Parathyroid adenoma (tissue), 2 donors: Measurements from ENCODE around the gene ATP6AP2.

Source experiments
- H2AFZ ChIP-seq: fragments of 300-600 bp; sonication (generic); one replicate; pipeline ENCODE4 v1.7.0; 2017; ENCODE audit warnings: antibody characterized with exemption, mild to moderate bottlenecking
- H3K27ac ChIP-seq: fragments of 300-600 bp; sonication (generic); one replicate; pipeline ENCODE4 v1.7.0; 2017
- H3K27me3 ChIP-seq: fragments of 300-600 bp; sonication (generic); one replicate; pipeline ENCODE4 v1.7.0; 2017; ENCODE audit warnings: low read length; ENCODE audit not compliant: control insufficient read depth, insufficient read depth
- H3K36me3 ChIP-seq: fragments of 300-600 bp; sonication (generic); one replicate; pipeline ENCODE4 v1.7.0; 2017; ENCODE audit warnings: low read length; ENCODE audit not compliant: control insufficient read depth, insufficient read depth
- H3K4me1 ChIP-seq: fragments of 300-600 bp; sonication (generic); one replicate; pipeline ENCODE4 v1.7.0; 2017; ENCODE audit warnings: control low read depth
- H3K4me2 ChIP-seq: fragments of 300-600 bp; sonication (generic); one replicate; pipeline ENCODE4 v1.7.0; 2017; ENCODE audit warnings: low read length
- H3K4me3 ChIP-seq: fragments of 300-600 bp; sonication (generic); one replicate; pipeline ENCODE4 v1.7.0; 2017; ENCODE audit warnings: low read depth, low read length
- H3K79me2 ChIP-seq: fragments of 300-600 bp; sonication (generic); one replicate; pipeline ENCODE4 v1.7.0; 2017; ENCODE audit warnings: control low read depth
- H3K9ac ChIP-seq: fragments of 300-600 bp; sonication (generic); one replicate; pipeline ENCODE4 v1.7.0; 2017; ENCODE audit warnings: mild to moderate bottlenecking
- H3K9me3 ChIP-seq: fragments of 300-600 bp; sonication (generic); one replicate; pipeline ENCODE4 v1.7.0; 2017; ENCODE audit warnings: low read length; ENCODE audit not compliant: control insufficient read depth
- TF ChIP-seq, protein P1 (sequence below): fragments of 300-600 bp; sonication (generic); IDR thresholded peaks from one replicate; pipeline ENCODE4 v1.7.0; 2017; ENCODE audit warnings: antibody characterized with exemption, mild to moderate bottlenecking
- donor health status: primary hyperparathyroidism.

Gene ATP6AP2

DNA sequence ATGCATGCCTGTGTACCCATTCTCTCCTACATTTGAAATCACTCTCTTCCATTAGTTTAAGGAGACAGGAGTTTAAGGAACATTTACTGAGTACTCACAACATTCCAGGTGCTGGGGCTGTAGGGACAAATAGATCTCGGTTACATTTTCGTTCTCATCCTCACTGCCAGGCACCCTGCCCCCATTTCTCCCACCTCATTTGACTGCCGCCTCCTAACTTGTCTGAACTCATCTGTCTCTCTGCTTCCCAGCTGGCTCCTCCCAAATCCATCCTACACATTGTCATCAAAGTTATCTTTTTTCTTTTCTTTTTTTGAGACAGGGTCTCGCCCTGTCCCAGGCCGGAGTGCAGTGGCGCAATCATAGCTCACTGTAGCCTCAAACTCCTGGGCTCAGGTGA lies 22.7 kb downstream of the ATP6AP2 start:
- TF ChIP-seq, protein P1, sequence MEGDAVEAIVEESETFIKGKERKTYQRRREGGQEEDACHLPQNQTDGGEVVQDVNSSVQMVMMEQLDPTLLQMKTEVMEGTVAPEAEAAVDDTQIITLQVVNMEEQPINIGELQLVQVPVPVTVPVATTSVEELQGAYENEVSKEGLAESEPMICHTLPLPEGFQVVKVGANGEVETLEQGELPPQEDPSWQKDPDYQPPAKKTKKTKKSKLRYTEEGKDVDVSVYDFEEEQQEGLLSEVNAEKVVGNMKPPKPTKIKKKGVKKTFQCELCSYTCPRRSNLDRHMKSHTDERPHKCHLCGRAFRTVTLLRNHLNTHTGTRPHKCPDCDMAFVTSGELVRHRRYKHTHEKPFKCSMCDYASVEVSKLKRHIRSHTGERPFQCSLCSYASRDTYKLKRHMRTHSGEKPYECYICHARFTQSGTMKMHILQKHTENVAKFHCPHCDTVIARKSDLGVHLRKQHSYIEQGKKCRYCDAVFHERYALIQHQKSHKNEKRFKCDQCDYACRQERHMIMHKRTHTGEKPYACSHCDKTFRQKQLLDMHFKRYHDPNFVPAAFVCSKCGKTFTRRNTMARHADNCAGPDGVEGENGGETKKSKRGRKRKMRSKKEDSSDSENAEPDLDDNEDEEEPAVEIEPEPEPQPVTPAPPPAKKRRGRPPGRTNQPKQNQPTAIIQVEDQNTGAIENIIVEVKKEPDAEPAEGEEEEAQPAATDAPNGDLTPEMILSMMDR: no peak
- H3K9ac ChIP-seq: no peak overlapping the region

DNA sequence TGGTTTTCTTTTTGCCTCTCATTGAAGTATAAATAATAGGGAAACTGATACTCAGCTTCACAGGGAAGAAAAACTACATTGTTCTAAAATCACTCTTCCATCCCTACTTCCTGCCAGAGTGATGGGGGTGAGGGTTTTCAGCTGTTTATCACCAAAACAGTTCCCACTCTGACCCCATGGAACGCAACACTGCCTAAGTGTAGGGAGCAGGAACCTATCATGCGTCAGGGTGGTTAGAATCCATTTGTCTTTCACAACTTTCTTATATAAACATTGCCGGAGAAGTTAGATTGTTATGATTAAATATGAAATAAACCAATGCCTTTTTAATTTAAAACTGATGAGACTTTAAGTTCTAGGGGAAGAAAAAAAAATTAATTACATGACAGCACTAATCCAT lies 26.6 kb downstream of the ATP6AP2 start:
- Histone ChIP-seq H3K27me3 (no peaks in the 10 kb centered on the region), H3K9me3 (no peaks in the 10 kb centered on the region), H3K36me3 (no peaks in the 10 kb centered on the region), H3K4me1 (no peaks in the 10 kb centered on the region), H3K4me2 (no peak overlapping the region), H3K27ac (no peak overlapping the region), H3K4me3 (no peak overlapping the region), H2AFZ (no peak overlapping the region), H3K9ac (no peak overlapping the region), H3K79me2 (no peaks in the 10 kb centered on the region)
- TF ChIP-seq, protein P1: no peak

More for the DNA sequence above, 22.7 kb downstream of the ATP6AP2 start:
- Histone ChIP-seq H3K9me3 (no peaks in the 10 kb centered on the region), H3K4me3 (no peak overlapping the region), H3K4me1 (no peaks in the 10 kb centered on the region), H3K79me2 (no peaks in the 10 kb centered on the region), H3K27me3 (no peaks in the 10 kb centered on the region), H3K27ac (no peak overlapping the region), H3K4me2 (no peak overlapping the region), H3K36me3 (no peaks in the 10 kb centered on the region), H2AFZ (no peak overlapping the region)

DNA sequence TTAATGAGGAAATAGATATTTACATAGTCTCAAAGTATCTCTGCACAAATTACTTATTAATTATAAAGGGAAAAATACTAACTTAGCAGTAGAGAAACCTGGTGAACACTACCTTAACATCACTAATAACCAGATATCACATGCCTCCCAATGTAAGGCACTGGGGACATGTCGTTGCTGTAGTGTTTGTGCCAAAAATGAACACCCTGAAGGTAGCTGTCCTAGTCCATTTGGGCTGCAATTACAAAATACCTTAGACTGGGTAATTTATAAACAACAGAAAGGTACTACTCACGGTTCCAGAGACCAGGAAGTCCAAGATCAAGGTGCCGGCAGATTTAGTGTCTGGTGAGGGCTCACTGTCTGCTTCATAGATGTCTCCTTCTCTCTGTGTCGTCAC lies 31.7 kb downstream of the ATP6AP2 start:
- no peak overlapping the region for H3K27ac ChIP-seq
- H3K9me3 ChIP-seq: no peaks in the 10 kb centered on the region
- no peak overlapping the region for H2AFZ ChIP-seq
- no peaks in the 10 kb centered on the region for H3K4me1 ChIP-seq
- H3K27me3 ChIP-seq: no peaks in the 10 kb centered on the region
- TF ChIP-seq, protein P1: no peak
- H3K4me2 ChIP-seq: no peak overlapping the region
- H3K36me3 ChIP-seq: no peaks in the 10 kb centered on the region
- H3K79me2 ChIP-seq: no peaks in the 10 kb centered on the region
- H3K4me3 ChIP-seq: no peak overlapping the region
- no peak overlapping the region for H3K9ac ChIP-seq

DNA sequence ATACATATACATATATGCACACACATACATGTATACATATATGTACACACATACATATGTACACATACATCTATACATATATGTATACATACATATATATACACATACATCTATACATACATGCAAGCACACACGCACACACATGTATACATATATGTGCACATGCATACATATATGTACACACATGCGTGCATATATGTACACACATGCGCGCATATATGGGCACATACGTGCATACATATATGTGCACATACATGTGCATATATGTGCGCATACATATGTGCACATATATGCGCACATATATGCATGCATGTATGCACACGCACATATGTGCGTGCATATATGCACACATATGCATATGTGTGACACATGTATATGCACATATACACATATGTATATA lies 35.2 kb downstream of the ATP6AP2 start:
- TF ChIP-seq, protein P1: no peak
- H3K27me3 ChIP-seq: no peaks in the 10 kb centered on the region
- H3K79me2 ChIP-seq: no peaks in the 10 kb centered on the region

DNA sequence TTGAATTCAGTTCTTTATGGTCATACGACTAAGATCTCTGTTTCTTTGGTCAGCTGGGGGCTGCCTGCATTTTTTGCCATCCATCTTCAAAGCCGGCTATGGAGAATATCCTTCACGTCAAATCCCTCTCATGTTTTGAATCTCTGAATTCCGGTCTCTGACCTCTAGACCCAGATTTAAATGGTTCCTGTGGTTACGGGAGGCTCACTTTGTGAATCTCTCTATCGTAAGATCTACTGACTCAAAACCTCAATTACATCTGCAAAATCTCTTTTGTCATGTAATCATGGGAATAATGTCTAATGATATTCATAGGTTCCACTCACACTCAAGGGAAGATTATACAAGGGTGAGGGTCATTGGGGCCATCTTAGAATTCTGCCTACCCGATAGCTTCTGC lies 36.8 kb downstream of the ATP6AP2 start:
- Histone ChIP-seq H3K4me2 (no peak overlapping the region), H3K9me3 (no peaks in the 10 kb centered on the region), H3K79me2 (no peaks in the 10 kb centered on the region), H2AFZ (no peak overlapping the region), H3K4me3 (no peak overlapping the region), H3K36me3 (no peaks in the 10 kb centered on the region), H3K4me1 (no peaks in the 10 kb centered on the region), H3K27ac (no peak overlapping the region), H3K27me3 (no peaks in the 10 kb centered on the region), H3K9ac (no peak overlapping the region)
- TF ChIP-seq, protein P1: no peak

More for the DNA sequence above, 35.2 kb downstream of the ATP6AP2 start:
- Histone ChIP-seq H3K36me3 (no peaks in the 10 kb centered on the region), H2AFZ (no peak overlapping the region), H3K4me2 (no peak overlapping the region), H3K27ac (no peak overlapping the region), H3K4me1 (no peaks in the 10 kb centered on the region), H3K9ac (no peak overlapping the region), H3K9me3 (no peaks in the 10 kb centered on the region), H3K4me3 (no peak overlapping the region)
